ENCODE measurements around the gene NEUROD2. TPM values are rescaled to one million over a fixed set of nuclear protein-coding genes. Genes with fewer than 3 reads are reported as not detected.
A peak's percentile ranks its signal among the peaks of the same experiment; 100 is the strongest.

The NEUROD2 gene
- total RNA-seq, 1 experiment from 2014 or later = not detected

- Mint-ChIP-seq H3K4me3 (ENCODE audit: unreplicated experiment) (no peak overlapping the region), H3K36me3 (ENCODE audit: insufficient read depth, unreplicated experiment) (no peaks in the 10 kb centered on the region), H3K4me1 (ENCODE audit: low read depth, unreplicated experiment) (no peaks in the 10 kb centered on the region), H3K9me3 (ENCODE audit: unreplicated experiment) (no peaks in the 10 kb centered on the region), H3K27ac (ENCODE audit: unreplicated experiment) (no peak overlapping the region), H3K27me3 (ENCODE audit: insufficient read depth, unreplicated experiment) (peaks cover 8% of the 10 kb centered on the region)
- ChIA-PET CTCF (interaction anchor here (0.6 to 2.7 kb wide), 35 partner anchors 8 to 417 kb away, joined by 3 to 48 read pairs (median 5); partner anchors contain the start of genes CDK12, ERBB2, MIEN1 and PGAP3), POLR2A (interaction anchor here (0.6 kb wide), 1 partner anchor 87 kb away, joined by 3 read pairs; no protein-coding TSS in a partner anchor)
- no peak overlapping the region for H3K4me3 ChIP-seq (ENCODE audit: low read depth, low read length)
- H3K9me3 ChIP-seq = no peaks in the 10 kb centered on the region
- BruUV-seq (replicated peaks) = no TSS peak
- intact Hi-C loops (cut with micrococcal nuclease; ENCODE audit: unreplicated experiment) = loop anchor here (1.0 kb wide), 1 partner anchor 75 kb away; no protein-coding TSS in a partner anchor
- H3K27me3 ChIP-seq (replicated peaks; ENCODE audit: control insufficient read depth, insufficient read depth, low read length) = 0 out of 2 replicates have a peak, but pooled peaks cover 1% of the 10 kb centered on the region
- TF ChIP-seq CTCF (IDR thresholded peaks at IDR 0.05; ENCODE audit: insufficient read depth in 1 of 2, low read depth in 1 of 2, low read length in 1 of 2, severe bottlenecking in 1 of 2, unreplicated experiment in 1 of 2) = peak; percentile 96
- H3K36me3 ChIP-seq (ENCODE audit: control insufficient read depth, insufficient read depth, low read length) = no peaks in the 10 kb centered on the region
- DNase-seq = peak; percentile 82 to 90
- peaks cover 13% of the 10 kb centered on the region; the same call in 1 of the 2 replicates for H3K4me1 ChIP-seq
These were observed 15.7 kb upstream of the NEUROD2 start for GRCh38 chr17:39623356-39623950.

- no TSS peak for BruUV-seq (replicated peaks)
- DNase-seq = no peak
- CTCF ChIA-PET = interaction anchor here (1.0 to 3.6 kb wide), 20 partner anchors 9 to 161 kb away, joined by 4 to 44 read pairs (median 12); partner anchors contain the start of genes CDK12, MIEN1, PNMT and STARD3
These were observed 14.8 kb upstream of the NEUROD2 start for GRCh38 chr17:39622380-39623006.

More at GRCh38 chr17:39622380-39623006, 14.8 kb upstream of the NEUROD2 start:
- TF ChIP-seq CTCF (IDR thresholded peaks at IDR 0.05; ENCODE audit: insufficient read depth in 1 of 2, low read depth in 1 of 2, low read length in 1 of 2, severe bottlenecking in 1 of 2, unreplicated experiment in 1 of 2) = no peak
- Histone ChIP-seq H3K9me3 (no peaks in the 10 kb centered on the region), H3K4me3 (ENCODE audit: low read depth, low read length) (no peak overlapping the region), H3K27me3 (replicated peaks; ENCODE audit: control insufficient read depth, insufficient read depth, low read length) (0 out of 2 replicates have a peak, but pooled peaks cover 1% of the 10 kb centered on the region), H3K4me1 (peaks cover 14% of the 10 kb centered on the region; the same call in 1 of the 2 replicates), H3K36me3 (ENCODE audit: control insufficient read depth, insufficient read depth, low read length) (no peaks in the 10 kb centered on the region)
- no peak overlapping the region for H3K27ac Mint-ChIP-seq (ENCODE audit: unreplicated experiment)
- H3K36me3 Mint-ChIP-seq (ENCODE audit: insufficient read depth, unreplicated experiment) = no peaks in the 10 kb centered on the region
- H3K4me1 Mint-ChIP-seq (ENCODE audit: low read depth, unreplicated experiment) = no peaks in the 10 kb centered on the region
- intact Hi-C loops (cut with micrococcal nuclease; ENCODE audit: unreplicated experiment) = loop anchor here (1.0 kb wide), 4 partner anchors 46 to 132 kb away; partner anchors contain the start of gene PNMT
- H3K4me3 Mint-ChIP-seq (ENCODE audit: unreplicated experiment) = no peak overlapping the region
- POLR2A ChIA-PET = no interaction called here
- peaks cover 10% of the 10 kb centered on the region for H3K27me3 Mint-ChIP-seq (ENCODE audit: insufficient read depth, unreplicated experiment)
- no peaks in the 10 kb centered on the region for H3K9me3 Mint-ChIP-seq (ENCODE audit: unreplicated experiment)
